ENCODE results near the gene TRAPPC12.
"Not testable (repeated sequence)": the region's sequence is repeated elsewhere in the genome, so short reads cannot be mapped to it uniquely, and the experiment has no call there.

Gene TRAPPC12

GRCh38 chr2:3357926-3358325 lies 21.6 kb upstream of the TRAPPC12 start:
- no peak overlapping the region for H3K4me3 ChIP-seq (replicated peaks; ENCODE audit: low read depth, low read length)
- no peaks in the 10 kb centered on the region for H3K27me3 ChIP-seq (replicated peaks; ENCODE audit: control insufficient read depth, insufficient read depth, low read length)
- TF ChIP-seq CTCF (IDR thresholded peaks at IDR 0.05; ENCODE audit: insufficient read depth, low read length, poor library complexity, severe bottlenecking), result no peak
- peaks cover 3% of the 10 kb centered on the region; the same call in 1 of the 2 replicates for H3K36me3 ChIP-seq (ENCODE audit: control insufficient read depth, insufficient read depth, low read length)
- no peak for DNase-seq (ENCODE audit: extremely low read depth, insufficient read length)

GRCh38 chr2:3361518-3362389 lies 17.7 kb upstream of the TRAPPC12 start:
- no peak overlapping the region for H3K4me3 ChIP-seq (replicated peaks; ENCODE audit: low read depth, low read length)
- H3K36me3 ChIP-seq (ENCODE audit: control insufficient read depth, insufficient read depth, low read length), result no peaks in the 10 kb centered on the region
- no peaks in the 10 kb centered on the region for H3K27me3 ChIP-seq (replicated peaks; ENCODE audit: control insufficient read depth, insufficient read depth, low read length)
- no peak for TF ChIP-seq CTCF (IDR thresholded peaks at IDR 0.05; ENCODE audit: insufficient read depth, low read length, poor library complexity, severe bottlenecking)
- no peak for DNase-seq (ENCODE audit: extremely low read depth, insufficient read length)

GRCh38 chr2:3365219-3365618 lies 14.3 kb upstream of the TRAPPC12 start:
- Histone ChIP-seq H3K27me3 (replicated peaks; ENCODE audit: control insufficient read depth, insufficient read depth, low read length) (no peaks in the 10 kb centered on the region), H3K36me3 (ENCODE audit: control insufficient read depth, insufficient read depth, low read length) (no peaks in the 10 kb centered on the region; the same call in 1 of the 2 replicates), H3K4me3 (replicated peaks; ENCODE audit: low read depth, low read length) (no peak overlapping the region)
- TF ChIP-seq CTCF (IDR thresholded peaks at IDR 0.05; ENCODE audit: insufficient read depth, low read length, poor library complexity, severe bottlenecking), result no peak
- no peak for DNase-seq (ENCODE audit: extremely low read depth, insufficient read length)

- Histone ChIP-seq H3K27me3 (replicated peaks; ENCODE audit: control insufficient read depth, insufficient read depth, low read length) (no peaks in the 10 kb centered on the region), H3K36me3 (ENCODE audit: control insufficient read depth, insufficient read depth, low read length) (no peaks in the 10 kb centered on the region; the same call in 1 of the 2 replicates), H3K4me3 (replicated peaks; ENCODE audit: low read depth, low read length) (no peak overlapping the region)
- no peak for DNase-seq (ENCODE audit: extremely low read depth, insufficient read length)
- no peak for TF ChIP-seq CTCF (IDR thresholded peaks at IDR 0.05; ENCODE audit: insufficient read depth, low read length, poor library complexity, severe bottlenecking)
These were observed 11.2 kb upstream of the TRAPPC12 start for GRCh38 chr2:3368261-3368722.

- not testable (repeated sequence) for H3K4me3 ChIP-seq (replicated peaks; ENCODE audit: low read depth, low read length); H3K36me3 ChIP-seq (ENCODE audit: control insufficient read depth, insufficient read depth, low read length); H3K27me3 ChIP-seq (replicated peaks; ENCODE audit: control insufficient read depth, insufficient read depth, low read length); DNase-seq (ENCODE audit: extremely low read depth, insufficient read length)
These were observed 9.9 kb upstream of the TRAPPC12 start for GRCh38 chr2:3369340-3370181.

- H3K36me3 ChIP-seq (ENCODE audit: control insufficient read depth, insufficient read depth, low read length), result no peaks in the 10 kb centered on the region
- H3K4me3 ChIP-seq (replicated peaks; ENCODE audit: low read depth, low read length), result peak overlapping the region; percentile 95
- DNase-seq (ENCODE audit: extremely low read depth, insufficient read length), result no peak
- no peak for TF ChIP-seq CTCF (IDR thresholded peaks at IDR 0.05; ENCODE audit: insufficient read depth, low read length, poor library complexity, severe bottlenecking)
- no peaks in the 10 kb centered on the region for H3K27me3 ChIP-seq (replicated peaks; ENCODE audit: control insufficient read depth, insufficient read depth, low read length)
These were observed 2.7 kb upstream of the TRAPPC12 start for GRCh38 chr2:3376821-3377220.

Data from GM06990 (cell line).